Measurements from ENCODE around the gene CORIN. TPM values are rescaled to one million over a fixed set of nuclear protein-coding genes. Genes with fewer than 3 reads are reported as not detected.

The CORIN gene
- total and polyA plus RNA-seq, 4 donors = 0.02 to 0.23 (median 0.15) TPM

GRCh38 chr4:47553329-47554125 lies 284.3 kb downstream of the CORIN start:
- Histone ChIP-seq H3K27ac (ENCODE audit: low read depth in 1 of 2, low read length in 2 of 2) (no peak overlapping the region), H3K4me3 (ENCODE audit: low read depth in 1 of 3, low read length in 3 of 3) (no peak overlapping the region), H3K27me3 (ENCODE audit: control insufficient read depth in 4 of 4, insufficient read depth in 4 of 4, low read length in 3 of 4) (no peaks in the 10 kb centered on the region), H3K4me1 (ENCODE audit: control insufficient read depth in 4 of 4, insufficient read depth in 4 of 4, low read length in 3 of 4) (no peaks in the 10 kb centered on the region), H3K36me3 (ENCODE audit: control insufficient read depth in 4 of 4, insufficient read depth in 3 of 4, low read depth in 1 of 4, low read length in 3 of 4) (peaks cover 0 to 8% (median 2%) of the 10 kb centered on the region in 4 donors), H3K9me3 (ENCODE audit: control insufficient read depth in 4 of 4, low read length in 3 of 4) (no peaks in the 10 kb centered on the region), H3K9ac (ENCODE audit: low read depth in 1 of 2, low read length in 2 of 2) (no peak overlapping the region)
- no peak for TF ChIP-seq ATF3 (IDR thresholded peaks at IDR 0.05)
- TF ChIP-seq TAF1 (conservative IDR thresholded peaks at IDR 0.05) = no peak
- TF ChIP-seq, protein P1, sequence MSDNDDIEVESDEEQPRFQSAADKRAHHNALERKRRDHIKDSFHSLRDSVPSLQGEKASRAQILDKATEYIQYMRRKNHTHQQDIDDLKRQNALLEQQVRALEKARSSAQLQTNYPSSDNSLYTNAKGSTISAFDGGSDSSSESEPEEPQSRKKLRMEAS (IDR thresholded peaks at IDR 0.05) = no peak
- no peak for TF ChIP-seq HNF4A (conservative IDR thresholded peaks at IDR 0.05)
- TF ChIP-seq NR2F2 (IDR thresholded peaks at IDR 0.05) = no peak
- no peak for TF ChIP-seq EGR1 (IDR thresholded peaks at IDR 0.05; ENCODE audit: low read depth in 2 of 2)
- no peak for TF ChIP-seq GABPA (IDR thresholded peaks at IDR 0.05 in 1 of 2, conservative IDR thresholded peaks at IDR 0.05 in 1 of 2)
- TF ChIP-seq, protein P2, sequence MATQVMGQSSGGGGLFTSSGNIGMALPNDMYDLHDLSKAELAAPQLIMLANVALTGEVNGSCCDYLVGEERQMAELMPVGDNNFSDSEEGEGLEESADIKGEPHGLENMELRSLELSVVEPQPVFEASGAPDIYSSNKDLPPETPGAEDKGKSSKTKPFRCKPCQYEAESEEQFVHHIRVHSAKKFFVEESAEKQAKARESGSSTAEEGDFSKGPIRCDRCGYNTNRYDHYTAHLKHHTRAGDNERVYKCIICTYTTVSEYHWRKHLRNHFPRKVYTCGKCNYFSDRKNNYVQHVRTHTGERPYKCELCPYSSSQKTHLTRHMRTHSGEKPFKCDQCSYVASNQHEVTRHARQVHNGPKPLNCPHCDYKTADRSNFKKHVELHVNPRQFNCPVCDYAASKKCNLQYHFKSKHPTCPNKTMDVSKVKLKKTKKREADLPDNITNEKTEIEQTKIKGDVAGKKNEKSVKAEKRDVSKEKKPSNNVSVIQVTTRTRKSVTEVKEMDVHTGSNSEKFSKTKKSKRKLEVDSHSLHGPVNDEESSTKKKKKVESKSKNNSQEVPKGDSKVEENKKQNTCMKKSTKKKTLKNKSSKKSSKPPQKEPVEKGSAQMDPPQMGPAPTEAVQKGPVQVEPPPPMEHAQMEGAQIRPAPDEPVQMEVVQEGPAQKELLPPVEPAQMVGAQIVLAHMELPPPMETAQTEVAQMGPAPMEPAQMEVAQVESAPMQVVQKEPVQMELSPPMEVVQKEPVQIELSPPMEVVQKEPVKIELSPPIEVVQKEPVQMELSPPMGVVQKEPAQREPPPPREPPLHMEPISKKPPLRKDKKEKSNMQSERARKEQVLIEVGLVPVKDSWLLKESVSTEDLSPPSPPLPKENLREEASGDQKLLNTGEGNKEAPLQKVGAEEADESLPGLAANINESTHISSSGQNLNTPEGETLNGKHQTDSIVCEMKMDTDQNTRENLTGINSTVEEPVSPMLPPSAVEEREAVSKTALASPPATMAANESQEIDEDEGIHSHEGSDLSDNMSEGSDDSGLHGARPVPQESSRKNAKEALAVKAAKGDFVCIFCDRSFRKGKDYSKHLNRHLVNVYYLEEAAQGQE (IDR thresholded peaks at IDR 0.05) = no peak
- TF ChIP-seq HNF4G (IDR thresholded peaks at IDR 0.05) = no peak
- TF ChIP-seq, protein P3, sequence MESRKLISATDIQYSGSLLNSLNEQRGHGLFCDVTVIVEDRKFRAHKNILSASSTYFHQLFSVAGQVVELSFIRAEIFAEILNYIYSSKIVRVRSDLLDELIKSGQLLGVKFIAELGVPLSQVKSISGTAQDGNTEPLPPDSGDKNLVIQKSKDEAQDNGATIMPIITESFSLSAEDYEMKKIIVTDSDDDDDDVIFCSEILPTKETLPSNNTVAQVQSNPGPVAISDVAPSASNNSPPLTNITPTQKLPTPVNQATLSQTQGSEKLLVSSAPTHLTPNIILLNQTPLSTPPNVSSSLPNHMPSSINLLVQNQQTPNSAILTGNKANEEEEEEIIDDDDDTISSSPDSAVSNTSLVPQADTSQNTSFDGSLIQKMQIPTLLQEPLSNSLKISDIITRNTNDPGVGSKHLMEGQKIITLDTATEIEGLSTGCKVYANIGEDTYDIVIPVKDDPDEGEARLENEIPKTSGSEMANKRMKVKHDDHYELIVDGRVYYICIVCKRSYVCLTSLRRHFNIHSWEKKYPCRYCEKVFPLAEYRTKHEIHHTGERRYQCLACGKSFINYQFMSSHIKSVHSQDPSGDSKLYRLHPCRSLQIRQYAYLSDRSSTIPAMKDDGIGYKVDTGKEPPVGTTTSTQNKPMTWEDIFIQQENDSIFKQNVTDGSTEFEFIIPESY (IDR thresholded peaks at IDR 0.05) = no peak
- no peak for TF ChIP-seq RXRA (IDR thresholded peaks at IDR 0.05)
- no peak for TF ChIP-seq CTCF (IDR thresholded peaks at IDR 0.05; ENCODE audit: low read depth, low read length, missing input control)
- no peak for TF ChIP-seq FOXA2 (IDR thresholded peaks at IDR 0.05)
- TF ChIP-seq JUND (IDR thresholded peaks at IDR 0.05) = no peak
- TF ChIP-seq RAD21 (IDR thresholded peaks at IDR 0.05) = no peak
- TF ChIP-seq FOXA1 (IDR thresholded peaks at IDR 0.05) = no peak
- 94% methylated on average over 2 of the region's 2 CpGs for WGBS
- no peak for DNase-seq (ENCODE audit: low spot score)
